NCI-H69 (cell line): ENCODE measurements around the gene CLECL1.

Experiments used
- DNase-seq: peaks from one replicate; lab custom pipeline; 2025; lab: John Stamatoyannopoulos, UW

CLECL1 gene

DNA sequence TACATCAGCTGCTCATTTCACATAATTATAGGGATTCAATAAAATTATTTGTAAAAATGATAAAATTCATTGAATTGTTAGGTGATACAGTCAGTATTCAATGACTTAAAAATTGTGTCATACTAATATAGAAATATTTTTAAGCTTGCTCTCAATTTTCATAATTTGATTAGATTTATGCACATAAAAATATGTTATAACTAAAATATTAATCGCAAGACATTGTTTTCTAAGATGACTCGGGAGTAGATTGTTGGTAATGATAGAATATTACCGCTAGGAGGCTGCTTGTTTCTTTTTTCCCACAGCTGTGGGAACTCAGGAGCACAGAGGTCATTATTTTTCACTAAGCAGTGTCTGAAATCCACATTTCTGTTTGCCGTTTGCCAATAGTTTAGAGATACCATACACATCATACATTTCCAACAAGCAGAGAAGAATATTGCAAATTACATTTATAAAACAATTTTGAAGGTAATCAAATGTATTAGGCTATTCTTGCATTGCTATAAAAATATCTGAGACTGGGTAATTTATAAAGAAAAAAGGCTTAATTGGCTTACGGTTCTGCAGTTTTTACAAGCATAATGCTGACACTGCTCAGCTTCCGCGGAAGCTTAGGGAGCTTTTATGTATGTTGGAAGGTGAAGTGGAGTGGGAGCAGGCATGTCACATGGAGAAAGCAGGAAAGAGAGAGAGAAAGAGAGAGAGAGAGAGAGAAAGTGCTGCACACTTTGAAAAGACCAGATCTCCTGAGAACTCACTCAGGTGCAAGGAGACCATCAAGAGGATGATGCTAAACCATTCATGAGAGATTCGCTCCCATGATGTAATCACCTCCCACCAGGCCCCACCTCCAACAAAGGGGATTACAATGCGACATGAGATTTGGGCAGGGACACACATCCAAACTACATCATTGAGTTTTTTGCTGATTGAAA lies 18.6 kb upstream of the CLECL1 start:
- DNase-seq: peak; percentile 44

DNA sequence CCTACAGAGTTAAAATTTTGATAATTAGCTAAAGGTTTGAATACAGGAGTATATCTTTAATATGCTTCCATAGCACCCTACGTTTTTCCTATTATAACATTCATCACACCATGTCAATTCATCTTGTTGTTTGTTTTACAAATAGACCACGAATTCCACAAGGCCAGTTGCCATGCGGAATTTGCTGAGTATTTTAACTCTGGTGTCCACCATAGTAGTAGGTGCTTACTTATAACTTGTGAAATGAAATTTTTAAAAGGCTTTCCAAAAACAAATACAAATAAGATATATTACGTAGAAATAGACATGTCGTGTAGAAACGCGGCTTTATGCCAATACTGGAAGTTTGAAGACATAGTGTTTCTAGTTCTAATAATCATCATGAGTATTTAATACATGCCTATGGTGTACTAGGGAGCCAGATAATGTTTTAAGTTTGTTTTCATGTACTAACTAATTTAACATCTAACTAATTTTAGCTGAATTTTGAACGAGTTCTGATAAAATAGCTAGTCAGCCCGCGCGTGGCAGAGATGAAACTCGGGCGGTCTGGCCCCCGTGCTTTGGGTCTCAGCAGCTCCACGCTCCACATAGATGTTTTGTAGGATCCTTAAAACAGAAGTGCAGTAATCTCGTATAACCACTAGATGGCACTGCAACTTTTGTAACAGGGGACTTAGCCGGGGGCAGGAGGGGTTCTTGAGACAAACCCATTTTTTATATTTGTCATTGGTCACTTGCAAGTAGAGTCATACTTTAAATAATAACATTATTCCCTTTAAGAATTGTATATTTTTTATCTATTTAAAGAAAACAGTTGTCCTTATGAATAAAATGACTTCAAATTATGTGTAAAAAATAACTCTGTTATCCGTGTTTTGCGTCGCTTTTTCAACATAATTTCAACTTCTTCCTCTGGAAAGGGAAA lies 17.6 kb upstream of the CLECL1 start:
- DNase-seq: peak; percentile 69

DNA sequence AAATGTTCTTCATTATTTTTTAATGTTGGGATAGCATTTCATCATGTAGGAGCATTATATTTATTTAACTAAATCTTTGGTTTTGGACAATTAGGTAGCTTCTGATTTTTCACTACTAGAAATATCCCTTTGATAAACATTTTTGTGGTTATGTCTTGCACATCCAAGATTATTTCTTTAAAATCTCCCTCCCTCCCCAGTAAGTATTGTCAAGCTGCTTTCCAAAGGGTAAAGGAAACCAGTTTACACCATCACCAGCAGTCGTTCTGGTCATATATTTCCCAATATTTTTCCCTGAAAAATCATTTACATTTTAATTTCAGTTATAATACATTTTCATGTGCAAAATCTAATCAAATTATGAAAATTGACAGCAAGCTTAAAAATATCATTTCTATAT lies 16.7 kb upstream of the CLECL1 start:
- no peak for DNase-seq

DNA sequence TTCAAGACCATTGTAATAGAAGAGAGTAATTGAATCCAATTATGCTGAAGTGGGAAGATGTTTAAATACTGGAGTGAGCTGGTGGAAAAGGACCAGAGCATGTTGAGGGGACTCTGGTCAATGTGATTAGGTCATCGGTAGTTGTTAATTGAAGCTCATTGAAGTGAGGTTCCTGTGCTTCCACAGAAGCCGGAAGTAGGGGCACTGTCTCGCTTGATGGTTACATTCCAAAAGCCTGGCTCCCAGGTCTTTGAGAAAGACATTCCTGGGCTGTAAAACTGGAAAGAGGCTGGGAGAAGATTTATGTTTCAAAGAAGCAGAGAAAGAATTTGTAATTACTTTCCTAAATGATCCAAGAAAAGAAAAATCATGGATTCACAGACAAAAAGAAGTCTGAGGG lies 12.3 kb upstream of the CLECL1 start:
- DNase-seq: no peak

DNA sequence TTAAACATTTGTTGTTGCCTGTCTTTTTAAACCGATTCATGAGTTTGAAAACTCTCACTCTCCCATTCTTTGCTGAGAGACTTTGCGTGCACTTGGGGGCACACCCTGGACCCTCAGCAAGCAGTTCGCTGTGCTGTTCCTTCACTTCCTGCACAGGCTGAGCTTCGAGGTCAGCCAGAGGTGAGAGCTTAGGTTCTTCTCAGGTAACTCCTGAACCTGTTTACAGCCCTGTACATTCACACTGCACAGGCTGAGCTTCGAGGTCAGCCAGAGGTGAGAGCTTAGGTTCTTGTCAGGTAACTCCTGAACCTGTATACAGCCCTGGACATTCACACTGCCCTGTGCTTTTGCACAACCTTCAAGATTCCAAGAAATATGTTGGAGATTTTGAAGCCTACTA lies 9.8 kb upstream of the CLECL1 start:
- DNase-seq: no peak

DNA sequence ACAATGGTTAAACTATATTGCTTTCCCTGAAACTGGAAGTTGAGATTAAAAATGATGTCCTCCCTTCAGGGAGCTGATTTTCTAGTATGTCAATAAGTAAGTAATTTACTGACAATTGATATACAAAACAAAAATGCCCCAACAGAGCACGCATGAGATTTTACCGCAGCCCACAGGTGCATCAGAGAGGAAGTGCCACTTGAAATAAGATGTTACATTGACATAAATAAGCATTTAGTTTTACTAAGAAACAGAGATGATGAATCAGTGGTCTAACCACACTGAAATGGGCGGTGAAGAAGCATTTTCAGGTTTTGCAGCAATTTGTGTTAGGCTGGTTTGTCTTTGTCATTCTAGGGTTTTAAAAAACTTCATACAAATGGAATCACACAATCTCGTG lies 8.8 kb upstream of the CLECL1 start:
- no peak for DNase-seq

DNA sequence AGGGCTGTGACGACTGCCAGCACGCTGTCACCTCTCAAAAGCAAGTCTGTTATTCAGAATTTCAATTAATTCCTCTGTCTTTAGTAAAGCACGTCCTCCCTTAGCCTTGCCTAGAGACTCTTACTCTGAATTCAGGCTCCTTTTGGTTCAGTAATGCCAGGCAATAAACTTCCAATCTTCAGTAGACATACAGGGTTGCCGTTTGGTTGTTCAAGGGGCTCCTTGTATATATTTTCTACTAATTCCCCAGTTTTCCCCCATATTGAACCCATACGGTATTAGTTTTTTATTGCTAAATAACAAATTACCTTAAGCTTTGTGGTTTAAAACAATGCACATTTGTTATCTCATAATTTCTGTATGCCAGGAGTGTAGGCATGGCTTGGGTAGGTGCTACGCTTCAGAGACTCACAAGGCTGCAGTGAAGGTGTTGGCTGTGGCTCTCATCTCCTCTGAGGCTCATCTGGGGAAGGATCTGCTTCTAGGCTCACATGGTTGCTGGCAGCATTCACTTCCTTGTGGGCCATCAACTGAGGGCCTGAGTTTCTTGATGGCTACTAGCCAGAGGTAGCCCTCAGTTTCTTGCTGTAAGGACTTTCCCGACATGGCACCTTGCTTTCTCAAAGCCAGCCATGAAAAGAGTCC lies 7.3 kb upstream of the CLECL1 start:
- no peak for DNase-seq

DNA sequence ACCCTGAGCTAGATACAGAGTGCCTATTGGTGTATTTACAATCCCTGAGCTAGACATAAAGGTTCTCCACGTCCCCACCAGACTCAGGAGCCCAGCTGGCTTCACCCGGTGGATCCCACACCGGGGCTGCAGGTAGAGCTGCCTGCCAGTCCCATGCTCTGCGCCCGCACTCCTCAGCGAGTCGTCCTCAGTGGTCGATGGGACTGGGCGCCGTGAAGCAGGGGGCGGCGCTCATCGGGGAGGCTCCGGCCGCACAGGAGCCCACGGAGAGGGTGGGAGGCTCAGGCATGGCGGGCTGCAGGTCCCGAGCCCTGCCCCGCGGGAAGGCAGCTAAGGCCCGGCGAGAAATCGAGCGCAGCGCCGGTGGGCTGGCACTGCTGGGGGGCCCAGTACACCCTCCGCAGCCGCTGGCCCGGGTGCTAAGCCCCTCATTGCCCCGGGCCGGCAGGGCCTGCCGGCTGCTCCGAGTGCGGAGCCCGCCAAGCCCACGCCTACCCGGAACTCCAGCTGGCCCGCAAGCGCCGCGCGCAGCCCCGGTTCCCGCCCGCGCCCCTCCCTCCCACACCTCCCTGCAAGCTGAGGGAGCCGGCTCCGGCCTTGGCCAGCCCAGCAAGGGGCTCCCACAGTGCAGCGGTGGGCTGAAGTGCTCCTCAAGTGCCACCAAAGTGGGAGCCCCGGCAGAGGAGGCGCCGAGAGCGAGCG lies 6.7 kb upstream of the CLECL1 start:
- DNase-seq: peak; percentile 6

DNA sequence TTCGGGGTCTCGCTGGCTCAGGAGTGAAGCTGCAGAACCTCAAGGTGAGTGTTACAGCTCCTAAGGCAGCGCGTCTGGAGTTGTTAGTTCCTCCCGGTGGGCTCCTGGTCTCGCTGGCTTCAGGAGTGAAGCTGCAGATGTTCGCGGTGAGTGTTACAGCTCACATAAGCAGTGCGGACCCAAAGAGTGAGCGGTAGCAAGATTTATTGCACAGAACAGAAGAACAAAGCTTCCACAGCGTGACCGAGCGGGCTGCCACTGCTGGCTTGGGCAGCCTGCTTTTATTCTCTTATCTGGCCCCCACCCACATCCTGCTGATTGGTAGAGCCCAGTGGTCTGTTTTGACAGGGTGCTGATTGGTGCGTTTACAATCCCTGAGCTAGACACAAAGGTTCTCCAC lies 6.0 kb upstream of the CLECL1 start:
- DNase-seq: peak; percentile 26

DNA sequence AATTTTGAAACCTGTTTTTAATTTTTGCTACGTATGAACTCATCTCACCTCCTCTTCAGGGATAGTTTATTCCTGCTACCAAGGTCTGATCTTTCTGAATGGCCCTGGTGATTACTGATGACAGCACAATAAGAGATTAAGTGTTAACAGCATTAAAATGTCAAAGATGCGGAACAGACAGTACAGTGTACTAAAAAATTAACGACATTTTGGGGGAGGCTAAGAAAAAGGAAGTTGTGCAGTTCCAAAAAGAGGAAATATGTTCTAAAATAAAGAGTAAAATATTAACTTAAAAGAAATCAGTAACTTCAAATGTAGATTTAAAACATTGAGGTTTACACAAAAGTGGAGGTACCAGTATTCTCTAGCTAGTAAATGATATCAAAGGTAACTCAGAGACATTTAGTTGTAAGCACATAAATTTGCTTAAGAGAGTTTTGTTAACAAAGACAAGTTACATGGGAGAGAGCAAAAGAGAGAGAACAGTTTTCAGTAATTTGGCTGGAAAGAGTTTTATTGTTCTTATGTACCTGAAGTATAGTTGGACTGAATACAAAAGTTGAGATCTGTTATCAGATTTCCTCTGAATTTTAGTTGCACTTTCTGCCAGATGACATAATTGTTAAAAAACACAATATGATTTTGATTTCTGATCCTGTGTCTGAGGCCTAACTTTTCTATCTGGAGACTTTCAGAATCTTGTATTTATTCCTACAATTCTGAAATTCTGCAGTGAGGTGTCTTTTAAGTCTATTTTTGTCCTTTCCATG lies 4.2 kb upstream of the CLECL1 start:
- DNase-seq: no peak

DNA sequence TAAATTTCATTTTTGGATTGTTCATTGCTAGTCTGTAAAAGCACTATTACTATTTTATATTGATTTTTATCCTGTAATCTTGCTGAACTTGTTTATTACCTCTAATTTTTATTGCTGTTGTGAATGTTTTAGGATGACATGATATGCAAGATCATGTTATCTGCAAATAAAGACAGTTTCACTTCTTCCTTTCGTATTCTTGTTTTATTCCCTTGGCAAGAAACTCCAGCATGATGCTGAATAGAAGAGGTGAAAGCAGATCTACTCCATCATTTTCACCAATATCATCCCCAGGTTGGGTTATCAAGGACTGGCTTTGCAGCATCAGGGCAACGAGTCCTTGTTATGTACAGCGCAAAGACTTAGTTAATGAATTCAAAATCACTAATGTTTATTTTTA lies 2.7 kb upstream of the CLECL1 start:
- no peak for DNase-seq

DNA sequence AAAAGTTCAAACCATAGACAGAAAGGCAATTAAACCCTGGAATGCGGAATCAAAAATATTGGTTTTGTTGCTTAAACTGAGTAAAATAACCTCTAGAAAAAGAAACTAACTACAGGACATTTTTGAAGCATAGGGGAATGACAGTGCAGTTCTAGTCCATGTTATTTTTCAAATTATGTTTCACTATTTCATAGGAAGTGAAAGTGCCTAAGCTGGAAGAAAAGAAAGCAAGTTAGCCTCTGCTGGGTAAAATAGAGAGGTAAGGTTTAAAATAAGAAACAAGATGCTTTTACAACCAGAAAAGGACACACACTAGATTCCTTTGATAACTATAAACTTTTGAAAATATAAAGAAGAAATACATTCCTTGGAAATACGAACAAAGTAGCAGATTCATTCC lies 1.1 kb downstream of the CLECL1 start:
- no peak for DNase-seq

DNA sequence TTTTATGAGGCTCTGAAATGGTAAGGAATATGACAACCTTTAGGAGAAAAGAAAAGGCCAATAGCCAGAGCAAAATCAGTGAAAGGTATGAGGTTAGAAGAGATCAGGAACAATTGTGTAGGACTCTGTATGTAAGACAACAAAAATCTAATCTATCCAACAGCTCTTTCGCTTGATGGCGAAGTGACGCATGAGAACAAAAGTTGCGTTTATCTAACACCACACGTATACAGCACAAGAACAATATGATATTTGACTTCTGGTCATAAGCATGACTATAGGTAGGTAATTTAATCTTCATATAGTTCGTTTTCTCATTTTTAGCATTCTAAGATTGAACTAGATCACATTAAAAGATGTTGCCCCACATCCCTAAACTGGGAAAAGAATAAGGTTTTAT lies 1.5 kb downstream of the CLECL1 start:
- DNase-seq: no peak

DNA sequence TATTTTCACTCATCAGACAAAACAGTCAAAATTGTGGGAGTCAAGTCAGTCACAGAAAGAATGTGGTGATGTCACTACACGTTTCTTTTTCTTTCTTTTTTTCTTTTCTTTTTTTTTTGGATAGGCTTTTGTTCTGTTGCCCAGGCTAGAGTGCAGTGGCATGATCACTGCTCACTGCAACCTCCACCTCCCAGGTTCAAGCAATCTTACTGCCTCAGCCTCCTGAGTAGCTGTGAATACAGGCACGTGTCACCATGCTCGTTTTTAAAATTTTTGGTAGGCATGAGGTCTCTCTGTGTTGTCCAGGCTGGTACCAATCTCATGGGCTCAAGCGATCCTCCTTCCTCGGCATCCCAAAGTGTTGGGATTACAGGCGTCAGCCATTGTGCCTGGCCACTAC lies 2.3 kb downstream of the CLECL1 start:
- no peak for DNase-seq

DNA sequence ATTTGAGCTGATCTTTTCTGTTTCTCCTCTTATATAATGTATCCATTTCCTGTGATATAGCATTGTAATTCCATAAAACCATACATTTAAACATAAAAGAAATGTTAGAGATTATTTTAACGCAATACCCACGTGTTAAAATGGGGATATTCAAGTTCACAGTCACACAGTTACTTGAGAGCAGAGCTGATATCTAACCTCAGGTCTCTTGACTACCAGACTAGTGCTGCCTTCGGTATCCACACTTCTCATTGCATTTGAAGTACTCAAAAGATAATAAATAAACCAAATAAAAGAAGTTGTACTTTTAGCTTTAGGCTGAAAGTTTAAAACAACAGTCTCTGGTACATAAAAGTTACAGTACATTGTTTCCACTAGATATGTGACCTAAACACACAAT lies 2.9 kb downstream of the CLECL1 start:
- DNase-seq: no peak

DNA sequence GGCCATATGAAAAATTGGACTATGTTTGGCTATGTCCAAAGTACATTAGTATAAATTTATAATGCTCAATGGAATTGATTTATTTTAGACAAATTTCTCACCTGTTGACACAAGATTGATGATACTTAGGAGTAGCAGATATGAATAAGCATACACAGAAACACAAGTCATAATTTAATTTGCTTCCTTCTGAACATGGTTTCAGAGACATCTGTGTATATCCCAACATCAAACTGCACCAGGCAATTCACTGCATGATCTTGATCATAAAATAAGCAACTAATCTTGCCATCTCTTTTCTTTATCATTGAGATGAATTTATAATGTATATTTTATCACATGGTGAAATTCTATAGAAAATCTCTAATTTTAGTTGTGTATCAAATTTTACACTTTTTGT lies 3.8 kb downstream of the CLECL1 start:
- no peak for DNase-seq

DNA sequence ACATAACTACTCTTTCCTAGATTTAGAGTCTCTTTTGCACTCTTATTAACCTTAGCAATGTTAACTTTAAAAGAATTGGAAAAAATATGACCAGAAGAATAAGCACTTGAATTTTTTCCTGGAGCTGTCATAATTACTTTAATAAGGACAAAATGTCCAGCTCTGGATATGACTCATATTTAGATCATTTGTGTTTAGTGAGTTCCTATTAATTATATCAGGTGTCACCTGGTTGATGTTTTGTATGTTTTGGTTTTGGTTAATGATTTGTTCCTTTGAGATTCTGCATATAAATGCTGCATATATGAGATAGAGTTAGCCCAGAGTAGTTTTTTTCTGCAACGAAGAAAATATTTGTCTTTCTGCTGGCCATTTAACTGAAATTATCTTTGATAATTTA lies 5.1 kb downstream of the CLECL1 start:
- DNase-seq: no peak

DNA sequence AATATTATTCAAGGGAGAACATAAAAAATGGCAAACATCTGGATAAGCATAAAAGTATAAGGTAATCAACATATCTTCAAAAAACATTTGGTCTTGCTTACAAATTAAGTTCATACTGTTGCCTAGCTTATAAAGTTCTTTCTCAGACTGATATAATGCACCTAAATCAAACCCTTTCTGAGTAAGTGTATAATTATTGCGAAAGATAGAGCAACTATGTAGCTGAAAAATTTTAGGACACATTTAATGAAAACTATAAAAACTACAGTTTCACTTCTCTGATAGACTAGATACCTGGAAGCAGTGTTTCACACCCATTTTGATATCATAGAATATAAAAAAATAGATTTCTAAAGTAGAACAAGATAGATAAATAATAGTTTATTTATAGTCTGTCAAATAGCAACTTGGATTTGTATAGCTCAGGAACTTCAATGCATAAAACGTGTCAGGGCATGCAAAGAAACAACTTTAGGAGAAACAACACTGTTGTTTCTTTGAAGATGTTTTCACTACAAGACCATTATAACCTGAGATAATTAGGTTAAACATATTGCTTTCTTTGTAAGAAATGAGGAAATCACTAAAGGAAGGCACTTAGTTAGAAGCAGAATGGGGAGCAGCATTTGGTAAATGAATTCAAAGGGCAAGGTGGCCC lies 7.6 kb downstream of the CLECL1 start:
- DNase-seq: no peak

DNA sequence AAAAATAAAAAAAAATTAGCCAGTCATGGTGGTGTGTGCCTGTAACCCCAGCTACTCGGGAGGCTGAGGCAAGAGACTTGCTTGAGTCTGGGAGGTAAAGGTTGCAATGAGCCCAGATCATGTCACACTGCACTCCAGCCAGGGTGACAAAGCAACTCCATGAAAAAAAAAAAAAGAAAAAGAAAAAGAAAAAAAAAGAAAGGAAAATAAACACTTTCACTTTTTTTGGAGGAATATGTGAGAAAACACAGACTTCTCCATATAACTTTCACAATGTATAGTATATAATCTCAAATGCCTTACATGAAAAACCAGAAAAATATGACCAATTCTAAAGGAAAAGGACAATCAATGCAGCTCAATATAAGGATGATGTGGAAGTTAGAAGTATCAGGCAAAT lies 8.9 kb downstream of the CLECL1 start:
- DNase-seq: no peak

DNA sequence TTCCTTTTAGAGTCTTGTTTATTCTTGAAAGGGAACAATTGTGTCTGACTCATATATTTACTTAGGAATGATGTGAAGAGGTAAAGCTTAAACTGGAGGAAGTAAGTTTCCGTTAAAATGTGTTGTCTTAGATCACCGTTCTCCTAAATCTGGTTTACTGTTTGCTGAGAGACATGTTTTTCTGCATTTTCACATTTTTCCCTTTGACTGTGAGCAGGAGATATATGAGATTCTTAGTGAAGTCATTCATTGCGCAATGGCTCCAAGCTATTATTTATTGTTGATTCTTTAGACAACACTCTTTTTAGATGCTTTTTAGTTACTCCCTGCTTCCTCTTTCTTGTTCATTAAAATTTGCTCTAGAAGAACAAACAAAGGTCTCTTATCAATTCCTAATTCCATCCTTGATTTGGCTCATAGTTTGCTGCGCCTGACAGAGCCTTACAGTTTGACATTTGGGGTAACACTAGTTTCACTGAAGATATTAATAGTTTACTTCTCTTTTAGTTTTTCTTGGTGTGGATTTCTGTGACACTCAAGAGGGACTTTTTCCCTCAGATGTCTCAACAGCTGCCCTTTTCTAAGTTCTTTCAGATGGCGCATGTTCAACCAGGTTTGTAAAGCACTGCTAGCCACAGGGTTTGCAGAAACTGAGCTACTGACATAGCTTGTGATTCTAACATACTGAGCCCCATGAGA lies 11.4 kb downstream of the CLECL1 start:
- peak; percentile 5 for DNase-seq
